ENCODE results near the gene PIEZO2.

PIEZO2 gene

DNA sequence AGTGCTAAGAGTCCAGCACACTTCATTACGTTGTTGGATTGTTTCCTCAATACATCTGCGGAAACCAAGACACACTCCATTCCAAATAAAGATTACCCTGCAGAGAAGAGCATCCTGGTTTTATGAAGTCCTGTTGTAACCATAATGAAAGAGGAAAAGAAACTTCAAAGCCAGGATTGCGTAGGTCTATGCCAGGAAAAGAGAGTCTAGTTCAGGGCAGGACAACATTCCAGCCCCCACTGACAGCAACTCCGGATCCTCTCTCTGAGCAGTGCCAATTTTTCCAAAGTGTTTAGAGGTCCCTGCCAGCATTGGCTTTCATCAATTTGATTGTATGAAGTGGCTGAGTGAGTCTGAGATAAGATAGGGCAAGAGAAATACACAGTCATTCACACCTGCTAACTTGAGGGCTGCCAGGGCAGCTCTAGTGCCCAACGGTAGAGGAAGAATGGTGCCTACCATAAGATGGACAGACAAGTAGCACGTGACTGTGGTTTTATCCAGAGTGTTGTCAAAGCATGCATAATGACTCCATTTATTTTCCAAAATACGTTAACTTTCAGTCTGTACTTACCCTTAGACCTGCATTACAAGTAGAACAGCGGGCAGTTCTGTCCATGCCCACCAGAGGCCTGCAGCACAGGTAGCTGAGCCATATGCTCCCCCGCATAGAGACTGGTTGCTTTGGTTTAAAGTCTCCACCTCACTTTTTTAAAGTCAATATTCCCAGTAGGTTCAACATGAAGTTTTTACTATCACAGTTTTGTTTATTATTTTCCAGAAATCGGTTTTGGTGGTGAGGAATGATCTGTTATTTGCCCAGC, 23.7 kb downstream of the PIEZO2 start:
- Histone ChIP-seq H3K23ac (ENCODE audit: low read length) (no peak overlapping the region), H3K27ac (ENCODE audit: low read depth, low read length) (no peak overlapping the region), H3K27me3 (ENCODE audit: insufficient read depth, low read length) (no peaks in the 10 kb centered on the region), H3K14ac (ENCODE audit: low read length) (no peak overlapping the region), H2AK5ac (ENCODE audit: low read length) (no peak overlapping the region), H4K8ac (ENCODE audit: low read depth, low read length) (no peak overlapping the region), H3K4me1 (ENCODE audit: control insufficient read depth in 1 of 2, insufficient read depth in 2 of 2, low read length in 2 of 2) (no peaks in the 10 kb centered on the region), H3K36me3 (ENCODE audit: control insufficient read depth in 1 of 2, insufficient read depth in 2 of 2, low read length in 2 of 2) (no peaks in the 10 kb centered on the region), H3K9me3 (ENCODE audit: insufficient read depth, low read depth, low read length) (peaks cover under 1% of the 10 kb centered on the region), H3K4me3 (ENCODE audit: low read depth, low read length) (no peak overlapping the region), H3K79me1 (ENCODE audit: low read length) (no peaks in the 10 kb centered on the region), H4K91ac (ENCODE audit: low read depth, low read length) (no peak overlapping the region), H2BK5ac (ENCODE audit: low read depth, low read length, poor library complexity) (no peak overlapping the region), H3K4ac (ENCODE audit: low read depth, low read length) (no peak overlapping the region), H2BK120ac (ENCODE audit: insufficient read depth, low read length, poor library complexity) (no peak overlapping the region), H3K9ac (ENCODE audit: low read length) (no peak overlapping the region), H2BK12ac (ENCODE audit: low read length) (no peak overlapping the region), H3K79me2 (ENCODE audit: control insufficient read depth, insufficient read depth, low read length, poor library complexity) (no peaks in the 10 kb centered on the region), H4K12ac (ENCODE audit: low read depth, low read length) (no peak overlapping the region), H2AFZ (ENCODE audit: insufficient read depth, low read length, poor library complexity) (no peak overlapping the region), H3K18ac (ENCODE audit: low read length) (no peak overlapping the region), H3K4me2 (ENCODE audit: low read length) (no peak overlapping the region)
- WGBS (ENCODE audit: extremely low coverage, insufficient coverage, insufficient read length), result no CpG with 5 or more reads among the region's 10 CpGs
- DNase-seq, result no peak

GRCh38 chr18:11124054-11124453, 25.3 kb downstream of the PIEZO2 start:
- Histone ChIP-seq H2AK5ac (ENCODE audit: low read length) (no peak overlapping the region), H3K9ac (ENCODE audit: low read length) (no peak overlapping the region), H4K91ac (ENCODE audit: low read depth, low read length) (no peak overlapping the region), H3K79me1 (ENCODE audit: low read length) (no peaks in the 10 kb centered on the region), H3K79me2 (ENCODE audit: control insufficient read depth, insufficient read depth, low read length, poor library complexity) (no peaks in the 10 kb centered on the region), H3K36me3 (ENCODE audit: control insufficient read depth in 1 of 2, insufficient read depth in 2 of 2, low read length in 2 of 2) (no peaks in the 10 kb centered on the region), H3K27ac (ENCODE audit: low read depth, low read length) (no peak overlapping the region), H3K14ac (ENCODE audit: low read length) (no peak overlapping the region), H3K27me3 (ENCODE audit: insufficient read depth, low read length) (no peaks in the 10 kb centered on the region), H4K12ac (ENCODE audit: low read depth, low read length) (no peak overlapping the region), H2AFZ (ENCODE audit: insufficient read depth, low read length, poor library complexity) (no peak overlapping the region), H3K23ac (ENCODE audit: low read length) (no peak overlapping the region), H2BK12ac (ENCODE audit: low read length) (no peak overlapping the region), H2BK120ac (ENCODE audit: insufficient read depth, low read length, poor library complexity) (no peak overlapping the region), H3K18ac (ENCODE audit: low read length) (no peak overlapping the region), H3K4ac (ENCODE audit: low read depth, low read length) (no peak overlapping the region), H3K4me3 (ENCODE audit: low read depth, low read length) (no peak overlapping the region), H2BK5ac (ENCODE audit: low read depth, low read length, poor library complexity) (no peak overlapping the region), H3K4me2 (ENCODE audit: low read length) (no peak overlapping the region), H3K9me3 (ENCODE audit: insufficient read depth, low read depth, low read length) (no peaks in the 10 kb centered on the region), H4K8ac (ENCODE audit: low read depth, low read length) (no peak overlapping the region), H3K4me1 (ENCODE audit: control insufficient read depth in 1 of 2, insufficient read depth in 2 of 2, low read length in 2 of 2) (no peaks in the 10 kb centered on the region)
- DNase-seq, result peak in 1 of 2 donors; percentile 2
- no CpG with 5 or more reads among the region's 1 CpG for WGBS (ENCODE audit: extremely low coverage, insufficient coverage, insufficient read length)

DNA sequence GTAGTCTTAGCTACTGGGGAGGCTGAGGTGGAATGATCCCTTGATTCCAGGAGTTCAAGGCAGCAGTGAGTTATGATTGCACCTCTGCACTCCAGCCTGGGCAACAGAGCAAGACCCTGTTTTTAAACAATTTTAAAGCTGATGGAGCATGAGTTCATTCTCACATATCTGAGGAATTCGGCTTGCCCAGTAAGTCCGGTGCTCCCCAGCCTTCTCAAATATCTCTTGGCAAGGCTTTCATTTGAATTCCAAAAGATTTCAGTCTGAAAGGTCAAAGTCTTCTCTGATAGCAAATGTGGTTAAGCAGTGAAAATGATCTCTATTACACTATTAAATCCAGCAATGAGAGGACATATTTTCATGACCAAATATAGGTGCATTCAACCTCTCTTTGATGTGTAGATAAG, 27.9 kb downstream of the PIEZO2 start:
- Histone ChIP-seq H3K14ac (ENCODE audit: low read length) (no peak overlapping the region), H3K36me3 (ENCODE audit: control insufficient read depth in 1 of 2, insufficient read depth in 2 of 2, low read length in 2 of 2) (no peaks in the 10 kb centered on the region), H3K18ac (ENCODE audit: low read length) (no peak overlapping the region), H4K12ac (ENCODE audit: low read depth, low read length) (no peak overlapping the region), H3K9me3 (ENCODE audit: insufficient read depth, low read depth, low read length) (no peaks in the 10 kb centered on the region), H3K4me2 (ENCODE audit: low read length) (no peak overlapping the region), H3K9ac (ENCODE audit: low read length) (no peak overlapping the region), H3K79me2 (ENCODE audit: control insufficient read depth, insufficient read depth, low read length, poor library complexity) (no peaks in the 10 kb centered on the region), H3K79me1 (ENCODE audit: low read length) (no peaks in the 10 kb centered on the region), H3K27ac (ENCODE audit: low read depth, low read length) (no peak overlapping the region), H3K4me1 (ENCODE audit: control insufficient read depth in 1 of 2, insufficient read depth in 2 of 2, low read length in 2 of 2) (no peaks in the 10 kb centered on the region), H2BK120ac (ENCODE audit: insufficient read depth, low read length, poor library complexity) (no peak overlapping the region), H4K91ac (ENCODE audit: low read depth, low read length) (no peak overlapping the region), H2AFZ (ENCODE audit: insufficient read depth, low read length, poor library complexity) (no peak overlapping the region), H3K4ac (ENCODE audit: low read depth, low read length) (no peak overlapping the region), H2AK5ac (ENCODE audit: low read length) (no peak overlapping the region), H2BK5ac (ENCODE audit: low read depth, low read length, poor library complexity) (no peak overlapping the region), H3K23ac (ENCODE audit: low read length) (no peak overlapping the region), H3K4me3 (ENCODE audit: low read depth, low read length) (no peak overlapping the region), H4K8ac (ENCODE audit: low read depth, low read length) (no peak overlapping the region), H2BK12ac (ENCODE audit: low read length) (no peak overlapping the region), H3K27me3 (ENCODE audit: insufficient read depth, low read length) (no peaks in the 10 kb centered on the region)
- WGBS (ENCODE audit: extremely low coverage, insufficient coverage, insufficient read length), result no CpG with 5 or more reads among the region's 2 CpGs
- no peak for DNase-seq

DNA sequence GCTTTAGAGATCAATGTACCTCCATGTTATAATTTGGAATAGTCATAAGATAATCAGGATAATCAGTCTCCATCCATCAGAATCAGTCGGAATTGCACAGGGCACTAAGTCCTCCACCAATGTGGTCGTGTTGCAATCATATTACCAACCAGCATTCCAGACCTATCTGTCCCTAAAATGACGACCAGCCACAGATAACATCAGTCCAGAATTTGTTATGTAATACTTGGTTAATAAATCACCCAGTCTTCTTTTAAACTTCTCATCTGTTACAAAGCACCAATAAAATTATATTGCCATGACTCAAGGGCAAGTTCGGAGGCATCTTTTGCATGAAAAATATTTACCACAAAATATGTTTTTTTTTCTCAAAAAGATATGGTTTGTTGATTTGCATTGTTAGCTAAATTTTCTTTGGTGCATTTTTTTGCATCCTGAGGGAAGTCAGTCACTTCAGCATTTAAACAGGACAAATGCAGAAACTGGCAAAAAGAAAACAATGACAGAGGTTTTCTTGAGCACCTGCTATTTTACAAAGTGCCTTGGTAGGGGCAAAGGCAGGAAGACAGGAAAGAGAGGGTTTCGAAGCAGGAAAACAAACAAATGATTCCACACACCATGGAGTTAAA, 29.3 kb downstream of the PIEZO2 start:
- Histone ChIP-seq H2BK120ac (ENCODE audit: insufficient read depth, low read length, poor library complexity) (no peak overlapping the region), H3K27me3 (ENCODE audit: insufficient read depth, low read length) (no peaks in the 10 kb centered on the region), H3K4me3 (ENCODE audit: low read depth, low read length) (no peak overlapping the region), H3K36me3 (ENCODE audit: control insufficient read depth in 1 of 2, insufficient read depth in 2 of 2, low read length in 2 of 2) (no peaks in the 10 kb centered on the region), H2AFZ (ENCODE audit: insufficient read depth, low read length, poor library complexity) (no peak overlapping the region), H2BK12ac (ENCODE audit: low read length) (no peak overlapping the region), H3K27ac (ENCODE audit: low read depth, low read length) (no peak overlapping the region), H2AK5ac (ENCODE audit: low read length) (no peak overlapping the region), H3K79me1 (ENCODE audit: low read length) (no peaks in the 10 kb centered on the region), H4K8ac (ENCODE audit: low read depth, low read length) (no peak overlapping the region), H3K18ac (ENCODE audit: low read length) (no peak overlapping the region), H3K4me2 (ENCODE audit: low read length) (no peak overlapping the region), H3K4ac (ENCODE audit: low read depth, low read length) (no peak overlapping the region), H3K79me2 (ENCODE audit: control insufficient read depth, insufficient read depth, low read length, poor library complexity) (no peaks in the 10 kb centered on the region), H2BK5ac (ENCODE audit: low read depth, low read length, poor library complexity) (no peak overlapping the region), H3K4me1 (ENCODE audit: control insufficient read depth in 1 of 2, insufficient read depth in 2 of 2, low read length in 2 of 2) (no peaks in the 10 kb centered on the region), H3K9me3 (ENCODE audit: insufficient read depth, low read depth, low read length) (no peaks in the 10 kb centered on the region), H3K23ac (ENCODE audit: low read length) (no peak overlapping the region), H4K91ac (ENCODE audit: low read depth, low read length) (no peak overlapping the region), H3K14ac (ENCODE audit: low read length) (no peak overlapping the region), H3K9ac (ENCODE audit: low read length) (no peak overlapping the region), H4K12ac (ENCODE audit: low read depth, low read length) (no peak overlapping the region)
- peak; percentile 27 to 49 for DNase-seq
- WGBS (ENCODE audit: extremely low coverage, insufficient coverage, insufficient read length), result no CpG with 5 or more reads among the region's 5 CpGs
